HepG2 (cell line): ENCODE data around the gene BRCA1. TPM values are rescaled to one million over a fixed set of nuclear protein-coding genes. Genes with fewer than 3 reads are reported as not detected.

Experiments
- ATF7 ChIP-seq, 2 experiments: fragments of 450-650 bp in 1 of 2; sonication (generic) in 1 of 2; formaldehyde crosslinking in 1 of 2; IDR thresholded peaks; 2 replicates each; pipeline versions ENCODE4 v1.4.0 to v1.6.1; 2016 to 2020; ENCODE audit warnings: antibody characterized with exemption in 1 of 2, mild to moderate bottlenecking in 1 of 2, missing genetic modification reagents in 1 of 2
- CCAR2 ChIP-seq: fragments of 200-400 bp; formaldehyde crosslinking; optimal IDR thresholded peaks from 2 replicates; pipeline ENCODE3; 2018; ENCODE audit warnings: low read depth, mild to moderate bottlenecking, low read length, moderate library complexity
- CENPT ChIP-seq: sonication (generic); formaldehyde crosslinking; IDR thresholded peaks from 2 replicates; pipeline ENCODE4 v1.8.0; 2022; ENCODE audit warnings: low read depth, mild to moderate bottlenecking, moderate library complexity, missing genetic modification reagents
- DNMT3B ChIP-seq: conservative IDR thresholded peaks from 2 replicates; pipeline ENCODE4 v1.6.1; 2016; ENCODE audit warnings: missing biosample characterization, control low read depth
- DPF2 ChIP-seq: sonication (generic); formaldehyde crosslinking; IDR thresholded peaks from 2 replicates; pipeline ENCODE4 v1.4.0; 2020; ENCODE audit warnings: mild to moderate bottlenecking, low read depth, missing genetic modification reagents, borderline replicate concordance
- FOXC1 ChIP-seq: sonication (generic); formaldehyde crosslinking; IDR thresholded peaks from 2 replicates; pipeline ENCODE4 v1.8.0; 2022; ENCODE audit warnings: mild to moderate bottlenecking, missing genetic modification reagents, borderline replicate concordance
- HNRNPLL ChIP-seq: fragments of 200-400 bp; formaldehyde crosslinking; IDR thresholded peaks from 2 replicates; pipeline ENCODE4 v1.6.1; 2017; ENCODE audit warnings: mild to moderate bottlenecking, low read depth, low read length; ENCODE audit not compliant: poor library complexity, severe bottlenecking
- JUND ChIP-seq: sonication (generic); formaldehyde crosslinking; IDR thresholded peaks from 2 replicates; pipeline ENCODE4 v1.8.0; 2022; ENCODE audit warnings: mild to moderate bottlenecking, missing genetic modification reagents
- MYC ChIP-seq: sonication (generic); formaldehyde crosslinking; IDR thresholded peaks from 2 replicates; pipeline ENCODE4 v1.9.0; 2021; ENCODE audit warnings: missing genetic modification reagents, borderline replicate concordance
- SIN3B ChIP-seq: fragments of 150-350 bp; IDR thresholded peaks from 2 replicates; pipeline ENCODE4 v1.6.1; 2014; ENCODE audit warnings: low read length
- SNAI1 ChIP-seq: sonication (generic); formaldehyde crosslinking; IDR thresholded peaks from 2 replicates; pipeline ENCODE4 v1.5.0; 2020; ENCODE audit warnings: mild to moderate bottlenecking, missing genetic modification reagents, borderline replicate concordance
- TOPORS ChIP-seq: sonication (generic); formaldehyde crosslinking; IDR thresholded peaks from 2 replicates; pipeline ENCODE4 v1.8.0; 2023; ENCODE audit warnings: mild to moderate bottlenecking, missing genetic modification reagents
- U2AF1 ChIP-seq: fragments of 200-400 bp; formaldehyde crosslinking; optimal IDR thresholded peaks from 2 replicates; pipeline ENCODE3; 2017; ENCODE audit warnings: mild to moderate bottlenecking, low read depth, low read length
- ZNF549 ChIP-seq: sonication (generic); formaldehyde crosslinking; IDR thresholded peaks from 2 replicates; pipeline ENCODE4 v1.5.0; 2020; ENCODE audit warnings: missing genetic modification reagents
- ZNF577 ChIP-seq: sonication (generic); formaldehyde crosslinking; IDR thresholded peaks from 2 replicates; pipeline ENCODE4 v1.4.0; 2020; ENCODE audit warnings: mild to moderate bottlenecking, low read depth, missing genetic modification reagents, borderline replicate concordance
- ZNF790 ChIP-seq: sonication (generic); formaldehyde crosslinking; IDR thresholded peaks from 2 replicates; pipeline ENCODE4 v1.8.0; 2022; ENCODE audit warnings: missing genetic modification reagents, mild to moderate bottlenecking, borderline replicate concordance
- polyA plus RNA-seq, 8 experiments: library from polyadenylated mRNA; depleted of rRNA in 3 of 8; stranded (reverse) in 7 of 8; unstranded in 1 of 8; fragments of >200 nt; fragmentation: Illumina TruSeq in 4 of 8; extraction: Trizol in 4 of 8; gene quantifications; 2 replicates each; pipeline versions ENCODE4 v1.2.1 to v1.2.3, GENCODE V29; 2011 to 2016; ENCODE audit warnings: low read depth in 4 of 8, missing spikeins in 1 of 8, mixed read lengths in 1 of 8; ENCODE audit not compliant: insufficient read depth in 1 of 8
- total RNA-seq, 5 experiments: library from RNA; depleted of rRNA; stranded (reverse); fragments of >200 nt; fragmentation: Illumina TruSeq; extraction: Trizol; gene quantifications; 2 replicates each; pipeline ENCODE4 v1.2.3, GENCODE V29; 2016; ENCODE audit warnings: low read depth in 1 of 5
- TF ChIP-seq, protein P1 (sequence below): sonication (generic); formaldehyde crosslinking; IDR thresholded peaks from 2 replicates; pipeline ENCODE4 v1.4.0; 2020; ENCODE audit warnings: missing genetic modification reagents
- TF ChIP-seq, protein P2 (sequence below): IDR thresholded peaks from 2 replicates; pipeline ENCODE4 v1.6.1; 2012; ENCODE audit warnings: inconsistent platforms
- TF ChIP-seq, protein P3 (sequence below): sonication (generic); formaldehyde crosslinking; IDR thresholded peaks from 2 replicates; pipeline ENCODE4 v1.9.0; 2022; ENCODE audit warnings: missing genetic modification reagents, mild to moderate bottlenecking, borderline replicate concordance

BRCA1 gene
- total and polyA plus RNA-seq, 2 of the 13 experiments (the other 11 are each of a cell fraction or from before 2014, with no cell fraction given): 13.3 to 37.5 TPM

GRCh38 chr17:43021741-43022512 is 103.2 kb downstream of the BRCA1 start, which contains the start of gene VAT1 (continued):
- TF ChIP-seq, protein P1, sequence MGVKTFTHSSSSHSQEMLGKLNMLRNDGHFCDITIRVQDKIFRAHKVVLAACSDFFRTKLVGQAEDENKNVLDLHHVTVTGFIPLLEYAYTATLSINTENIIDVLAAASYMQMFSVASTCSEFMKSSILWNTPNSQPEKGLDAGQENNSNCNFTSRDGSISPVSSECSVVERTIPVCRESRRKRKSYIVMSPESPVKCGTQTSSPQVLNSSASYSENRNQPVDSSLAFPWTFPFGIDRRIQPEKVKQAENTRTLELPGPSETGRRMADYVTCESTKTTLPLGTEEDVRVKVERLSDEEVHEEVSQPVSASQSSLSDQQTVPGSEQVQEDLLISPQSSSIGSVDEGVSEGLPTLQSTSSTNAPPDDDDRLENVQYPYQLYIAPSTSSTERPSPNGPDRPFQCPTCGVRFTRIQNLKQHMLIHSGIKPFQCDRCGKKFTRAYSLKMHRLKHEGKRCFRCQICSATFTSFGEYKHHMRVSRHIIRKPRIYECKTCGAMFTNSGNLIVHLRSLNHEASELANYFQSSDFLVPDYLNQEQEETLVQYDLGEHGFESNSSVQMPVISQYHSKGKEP (CRISPR knock-in tag): no peak
- TF ChIP-seq ATF7 (IDR thresholded peaks at IDR 0.05) (no peak), ATF7 (CRISPR knock-in tag; IDR thresholded peaks at IDR 0.05) (peak; percentile 80; the same call in 1 of the 2 replicates), DNMT3B (CRISPR knock-in tag) (no peak), ZNF577 (CRISPR knock-in tag) (0 out of 2 replicates have a peak, but pooled peaks have one; percentile 67), CENPT (CRISPR knock-in tag) (no peak), MYC (CRISPR knock-in tag) (peak; percentile 84), ZNF790 (0 out of 2 replicates have a peak, but pooled peaks have one; percentile 53), TOPORS (CRISPR knock-in tag) (peak; percentile 89; the same call in 1 of the 2 replicates), U2AF1 (no peak), ZNF549 (CRISPR knock-in tag) (peak; percentile 61; the same call in 1 of the 2 replicates), JUND (CRISPR knock-in tag) (no peak), FOXC1 (no peak), DPF2 (CRISPR knock-in tag) (0 out of 2 replicates have a peak, but pooled peaks have one; percentile 31), SIN3B (no peak), HNRNPLL (peak; percentile 87), SNAI1 (CRISPR knock-in tag) (no peak; the same call in 1 of the 2 replicates), CCAR2 (no peak)
- TF ChIP-seq, protein P2, sequence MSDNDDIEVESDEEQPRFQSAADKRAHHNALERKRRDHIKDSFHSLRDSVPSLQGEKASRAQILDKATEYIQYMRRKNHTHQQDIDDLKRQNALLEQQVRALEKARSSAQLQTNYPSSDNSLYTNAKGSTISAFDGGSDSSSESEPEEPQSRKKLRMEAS: peak; percentile 70
- TF ChIP-seq, protein P3, sequence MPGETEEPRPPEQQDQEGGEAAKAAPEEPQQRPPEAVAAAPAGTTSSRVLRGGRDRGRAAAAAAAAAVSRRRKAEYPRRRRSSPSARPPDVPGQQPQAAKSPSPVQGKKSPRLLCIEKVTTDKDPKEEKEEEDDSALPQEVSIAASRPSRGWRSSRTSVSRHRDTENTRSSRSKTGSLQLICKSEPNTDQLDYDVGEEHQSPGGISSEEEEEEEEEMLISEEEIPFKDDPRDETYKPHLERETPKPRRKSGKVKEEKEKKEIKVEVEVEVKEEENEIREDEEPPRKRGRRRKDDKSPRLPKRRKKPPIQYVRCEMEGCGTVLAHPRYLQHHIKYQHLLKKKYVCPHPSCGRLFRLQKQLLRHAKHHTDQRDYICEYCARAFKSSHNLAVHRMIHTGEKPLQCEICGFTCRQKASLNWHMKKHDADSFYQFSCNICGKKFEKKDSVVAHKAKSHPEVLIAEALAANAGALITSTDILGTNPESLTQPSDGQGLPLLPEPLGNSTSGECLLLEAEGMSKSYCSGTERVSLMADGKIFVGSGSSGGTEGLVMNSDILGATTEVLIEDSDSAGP: peak; percentile 100
